HEK293 (cell line): ENCODE results near the gene FOXO4.

Experiments
- PRDM10 ChIP-seq: fragments of 450-650 bp; formaldehyde crosslinking; IDR thresholded peaks from 2 replicates; pipeline ENCODE4 v1.5.1; 2016; ENCODE audit warnings: missing biosample characterization, missing genetic modification characterization
- REST ChIP-seq: fragments of 450-650 bp; formaldehyde crosslinking; IDR thresholded peaks from 2 replicates; pipeline ENCODE4 v1.5.1; 2016; ENCODE audit warnings: missing biosample characterization, missing genetic modification characterization
- SP7 ChIP-seq: fragments of 450-650 bp; formaldehyde crosslinking; IDR thresholded peaks from 2 replicates; pipeline ENCODE4 v1.5.1; 2016; ENCODE audit warnings: missing biosample characterization, missing genetic modification characterization
- TCF7L2 ChIP-seq: IDR thresholded peaks from 2 replicates; pipeline ENCODE4 v1.6.1; 2011; ENCODE audit warnings: low read depth, mild to moderate bottlenecking, inconsistent platforms, low read length, moderate library complexity, borderline replicate concordance
- ZEB2 ChIP-seq: fragments of 450-650 bp; formaldehyde crosslinking; IDR thresholded peaks from 2 replicates; pipeline ENCODE4 v1.5.1; 2016; ENCODE audit warnings: missing biosample characterization, missing genetic modification characterization
- ZNF112 ChIP-seq: fragments of 450-650 bp; formaldehyde crosslinking; IDR thresholded peaks from 2 replicates; pipeline ENCODE4 v1.5.0; 2017; ENCODE audit warnings: missing biosample characterization, missing genetic modification characterization
- ZNF148 ChIP-seq: fragments of 450-650 bp; formaldehyde crosslinking; IDR thresholded peaks from 2 replicates; pipeline ENCODE4 v1.5.0; 2017; ENCODE audit warnings: missing biosample characterization, missing genetic modification characterization, borderline replicate concordance
- ZNF23 ChIP-seq: fragments of 450-650 bp; formaldehyde crosslinking; IDR thresholded peaks from 2 replicates; pipeline ENCODE4 v1.5.1; 2016; ENCODE audit warnings: missing biosample characterization, missing genetic modification characterization, borderline replicate concordance
- ZNF239 ChIP-seq: fragments of 450-650 bp; formaldehyde crosslinking; IDR thresholded peaks from 2 replicates; pipeline ENCODE4 v1.5.1; 2016; ENCODE audit warnings: missing biosample characterization, missing genetic modification characterization
- ZNF266 ChIP-seq: fragments of 450-650 bp; formaldehyde crosslinking; IDR thresholded peaks from 2 replicates; pipeline ENCODE4 v1.5.1; 2016; ENCODE audit warnings: missing biosample characterization, missing genetic modification characterization, low read depth
- ZNF354C ChIP-seq: fragments of 450-650 bp; formaldehyde crosslinking; IDR thresholded peaks from 2 replicates; pipeline ENCODE4 v1.5.1; 2016; ENCODE audit warnings: missing biosample characterization, missing genetic modification characterization, low read depth, borderline replicate concordance
- ZNF404 ChIP-seq: fragments of 450-650 bp; formaldehyde crosslinking; IDR thresholded peaks from 2 replicates; pipeline ENCODE4 v1.5.1; 2017; ENCODE audit warnings: missing biosample characterization, missing genetic modification characterization
- ZNF426 ChIP-seq: fragments of 450-650 bp; formaldehyde crosslinking; IDR thresholded peaks from 2 replicates; pipeline ENCODE4 v1.5.1; 2017; ENCODE audit warnings: missing biosample characterization, missing genetic modification characterization, mild to moderate bottlenecking, inconsistent platforms, moderate library complexity
- ZNF510 ChIP-seq: fragments of 450-650 bp; formaldehyde crosslinking; IDR thresholded peaks from 2 replicates; pipeline ENCODE4 v1.5.1; 2018; ENCODE audit warnings: mild to moderate bottlenecking, missing genetic modification characterization, missing biosample characterization; ENCODE audit not compliant: insufficient replicate concordance
- ZNF548 ChIP-seq: fragments of 450-650 bp; formaldehyde crosslinking; IDR thresholded peaks from 2 replicates; pipeline ENCODE4 v1.5.1; 2016; ENCODE audit warnings: missing biosample characterization, missing genetic modification characterization
- ZNF558 ChIP-seq: fragments of 450-650 bp; formaldehyde crosslinking; IDR thresholded peaks from 2 replicates; pipeline ENCODE4 v1.5.1; 2016; ENCODE audit warnings: missing biosample characterization, missing genetic modification characterization
- ZNF560 ChIP-seq: fragments of 450-650 bp; formaldehyde crosslinking; IDR thresholded peaks from 2 replicates; pipeline ENCODE4 v1.5.1; 2017; ENCODE audit warnings: missing biosample characterization, missing genetic modification characterization, borderline replicate concordance
- ZNF571 ChIP-seq: fragments of 450-650 bp; formaldehyde crosslinking; IDR thresholded peaks from 2 replicates; pipeline ENCODE4 v1.5.0; 2017; ENCODE audit warnings: missing biosample characterization, missing genetic modification characterization
- ZNF610 ChIP-seq: fragments of 450-650 bp; formaldehyde crosslinking; IDR thresholded peaks from 2 replicates; pipeline ENCODE4 v1.5.1; 2016; ENCODE audit warnings: missing biosample characterization, missing genetic modification characterization, borderline replicate concordance
- ZNF626 ChIP-seq: fragments of 450-650 bp; sonication (Bioruptor Pico); formaldehyde crosslinking; IDR thresholded peaks from 2 replicates; pipeline ENCODE4 v1.5.1; 2018; ENCODE audit warnings: missing biosample characterization, missing genetic modification characterization, inconsistent platforms
- TF ChIP-seq, protein P1 (sequence below): fragments of 450-650 bp; formaldehyde crosslinking; IDR thresholded peaks from 2 replicates; pipeline ENCODE4 v1.5.1; 2016; ENCODE audit warnings: missing biosample characterization, missing genetic modification characterization
- TF ChIP-seq, protein P2 (sequence below): fragments of 450-650 bp; formaldehyde crosslinking; IDR thresholded peaks from 2 replicates; pipeline ENCODE4 v1.5.1; 2016; ENCODE audit warnings: missing biosample characterization, missing genetic modification characterization
- TF ChIP-seq, protein P3 (sequence below): fragments of 450-650 bp; formaldehyde crosslinking; IDR thresholded peaks from 2 replicates; pipeline ENCODE4; 2016; ENCODE audit warnings: missing biosample characterization, missing genetic modification characterization

Gene FOXO4

GRCh38 chrX:71118032-71118984 lies 22.7 kb downstream of the FOXO4 start, which contains the start of gene MED12 (continued):
- TF ChIP-seq PRDM10 (tag by site-specific recombination) (peak; percentile 60; the same call in 1 of the 2 replicates), ZNF626 (tag by site-specific recombination) (no peak), ZNF571 (tag by site-specific recombination) (no peak), ZNF426 (tag by site-specific recombination) (no peak), ZNF266 (tag by site-specific recombination) (no peak), ZNF148 (no peak), ZNF560 (no peak), ZNF610 (tag by site-specific recombination) (no peak), ZNF354C (tag by site-specific recombination) (no peak), REST (tag by site-specific recombination) (no peak), ZNF548 (tag by site-specific recombination) (no peak), TCF7L2 (no peak), SP7 (tag by site-specific recombination) (no peak; the same call in 1 of the 2 replicates), ZNF510 (tag by site-specific recombination) (no peak), ZEB2 (tag by site-specific recombination) (peak; percentile 62; the same call in 1 of the 2 replicates), ZNF112 (tag by site-specific recombination) (no peak), ZNF239 (tag by site-specific recombination) (no peak), ZNF23 (tag by site-specific recombination) (no peak), ZNF558 (tag by site-specific recombination) (no peak), ZNF404 (tag by site-specific recombination) (no peak)
- TF ChIP-seq, protein P1, sequence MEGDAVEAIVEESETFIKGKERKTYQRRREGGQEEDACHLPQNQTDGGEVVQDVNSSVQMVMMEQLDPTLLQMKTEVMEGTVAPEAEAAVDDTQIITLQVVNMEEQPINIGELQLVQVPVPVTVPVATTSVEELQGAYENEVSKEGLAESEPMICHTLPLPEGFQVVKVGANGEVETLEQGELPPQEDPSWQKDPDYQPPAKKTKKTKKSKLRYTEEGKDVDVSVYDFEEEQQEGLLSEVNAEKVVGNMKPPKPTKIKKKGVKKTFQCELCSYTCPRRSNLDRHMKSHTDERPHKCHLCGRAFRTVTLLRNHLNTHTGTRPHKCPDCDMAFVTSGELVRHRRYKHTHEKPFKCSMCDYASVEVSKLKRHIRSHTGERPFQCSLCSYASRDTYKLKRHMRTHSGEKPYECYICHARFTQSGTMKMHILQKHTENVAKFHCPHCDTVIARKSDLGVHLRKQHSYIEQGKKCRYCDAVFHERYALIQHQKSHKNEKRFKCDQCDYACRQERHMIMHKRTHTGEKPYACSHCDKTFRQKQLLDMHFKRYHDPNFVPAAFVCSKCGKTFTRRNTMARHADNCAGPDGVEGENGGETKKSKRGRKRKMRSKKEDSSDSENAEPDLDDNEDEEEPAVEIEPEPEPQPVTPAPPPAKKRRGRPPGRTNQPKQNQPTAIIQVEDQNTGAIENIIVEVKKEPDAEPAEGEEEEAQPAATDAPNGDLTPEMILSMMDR (tag by site-specific recombination) = no peak
- TF ChIP-seq, protein P2, sequence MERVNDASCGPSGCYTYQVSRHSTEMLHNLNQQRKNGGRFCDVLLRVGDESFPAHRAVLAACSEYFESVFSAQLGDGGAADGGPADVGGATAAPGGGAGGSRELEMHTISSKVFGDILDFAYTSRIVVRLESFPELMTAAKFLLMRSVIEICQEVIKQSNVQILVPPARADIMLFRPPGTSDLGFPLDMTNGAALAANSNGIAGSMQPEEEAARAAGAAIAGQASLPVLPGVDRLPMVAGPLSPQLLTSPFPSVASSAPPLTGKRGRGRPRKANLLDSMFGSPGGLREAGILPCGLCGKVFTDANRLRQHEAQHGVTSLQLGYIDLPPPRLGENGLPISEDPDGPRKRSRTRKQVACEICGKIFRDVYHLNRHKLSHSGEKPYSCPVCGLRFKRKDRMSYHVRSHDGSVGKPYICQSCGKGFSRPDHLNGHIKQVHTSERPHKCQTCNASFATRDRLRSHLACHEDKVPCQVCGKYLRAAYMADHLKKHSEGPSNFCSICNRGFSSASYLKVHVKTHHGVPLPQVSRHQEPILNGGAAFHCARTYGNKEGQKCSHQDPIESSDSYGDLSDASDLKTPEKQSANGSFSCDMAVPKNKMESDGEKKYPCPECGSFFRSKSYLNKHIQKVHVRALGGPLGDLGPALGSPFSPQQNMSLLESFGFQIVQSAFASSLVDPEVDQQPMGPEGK (tag by site-specific recombination) = peak; percentile 88
- TF ChIP-seq, protein P3, sequence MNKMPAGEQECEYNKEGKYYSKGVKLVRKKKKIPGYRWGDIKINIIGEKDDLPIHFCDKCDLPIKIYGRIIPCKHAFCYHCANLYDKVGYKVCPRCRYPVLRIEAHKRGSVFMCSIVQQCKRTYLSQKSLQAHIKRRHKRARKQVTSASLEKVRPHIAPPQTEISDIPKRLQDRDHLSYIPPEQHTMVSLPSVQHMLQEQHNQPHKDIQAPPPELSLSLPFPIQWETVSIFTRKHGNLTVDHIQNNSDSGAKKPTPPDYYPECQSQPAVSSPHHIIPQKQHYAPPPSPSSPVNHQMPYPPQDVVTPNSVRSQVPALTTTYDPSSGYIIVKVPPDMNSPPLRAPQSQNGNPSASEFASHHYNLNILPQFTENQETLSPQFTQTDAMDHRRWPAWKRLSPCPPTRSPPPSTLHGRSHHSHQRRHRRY (tag by site-specific recombination) = no peak
